OCI-LY7 (cell line): Measurements from ENCODE around the gene ALPL. TPM values are rescaled to one million over a fixed set of nuclear protein-coding genes. Genes with fewer than 3 reads are reported as not detected.

ENCODE experiments used
- BruUV-seq: library from RNA; stranded (reverse); fragments of 400-500 nt; replicated peaks from 2 replicates; lab custom pipeline; 2021; lab: Mats Ljungman, UMichigan
- CTCF ChIA-PET: fragments of 300-600 bp; sonication (Branson Sonifier 250); formaldehyde crosslinking; loops from one replicate; lab custom pipeline; 2022; ENCODE audit warnings: antibody characterized with exemption; ENCODE audit not compliant: unreplicated experiment; lab: Charles Lee
- POLR2A ChIA-PET: fragments of 300-600 bp; sonication (Branson Sonifier 250); formaldehyde crosslinking; loops from one replicate; lab custom pipeline; 2022; ENCODE audit warnings: antibody characterized with exemption; lab: Charles Lee
- DNase-seq: peaks from one replicate; pipeline ENCODE4 v3.0.0-alpha.2; 2015; ENCODE audit warnings: low spot score
- H2AFZ ChIP-seq: fragments of 200-600 bp; sonication (generic), shearing (Covaris generic); 2 replicates; pipeline ENCODE4 v1.6.1; 2014; ENCODE audit warnings: mild to moderate bottlenecking, antibody characterized with exemption, low read length, moderate library complexity
- H3K27ac ChIP-seq: fragments of 200-600 bp; sonication (generic); 2 replicates; pipeline ENCODE4 v1.5.1; 2014; ENCODE audit warnings: mixed run types, low read depth, mild to moderate bottlenecking, moderate library complexity, low read length, inconsistent platforms; ENCODE audit not compliant: poor library complexity, severe bottlenecking
- H3K36me3 ChIP-seq: fragments of 200-600 bp; sonication (generic); 2 replicates; pipeline ENCODE4 v1.6.1; 2014; ENCODE audit warnings: mild to moderate bottlenecking, antibody characterized with exemption, low read length, moderate library complexity, mixed read lengths; ENCODE audit not compliant: insufficient read depth
- H3K4me1 ChIP-seq: fragments of 200-600 bp; sonication (generic); 2 replicates; pipeline ENCODE4 v1.5.1; 2014; ENCODE audit warnings: mild to moderate bottlenecking, low read length; ENCODE audit not compliant: insufficient read depth, poor library complexity, severe bottlenecking
- H3K4me2 ChIP-seq: fragments of 200-600 bp; sonication (generic); 2 replicates; pipeline ENCODE4 v1.6.1; 2014; ENCODE audit warnings: mild to moderate bottlenecking, low read length
- H3K4me3 ChIP-seq: fragments of 200-600 bp; sonication (generic); 2 replicates; pipeline ENCODE4 v1.5.1; 2014; ENCODE audit warnings: mild to moderate bottlenecking, low read depth, low read length; ENCODE audit not compliant: poor library complexity, severe bottlenecking
- H3K79me2 ChIP-seq: fragments of 200-600 bp; sonication (generic); 2 replicates; pipeline ENCODE4 v1.6.1; 2016; ENCODE audit warnings: low read depth, mild to moderate bottlenecking, low read length, moderate library complexity, mixed read lengths; ENCODE audit not compliant: insufficient read depth
- H3K9me2 ChIP-seq: fragments of 200-600 bp; sonication (generic); 2 replicates; pipeline ENCODE4 v1.6.1; 2016; ENCODE audit warnings: mild to moderate bottlenecking, low read length, mixed read lengths; ENCODE audit not compliant: insufficient read depth
- H3K9me3 ChIP-seq: fragments of 200-600 bp; sonication (generic); 2 replicates; pipeline ENCODE4 v1.6.1; 2014; ENCODE audit warnings: mild to moderate bottlenecking, mixed run types, low read length, mixed read lengths
- H4K20me1 ChIP-seq: fragments of 200-600 bp; sonication (generic); 2 replicates; pipeline ENCODE4 v1.6.1; 2014; ENCODE audit warnings: mild to moderate bottlenecking, antibody characterized with exemption, low read length, moderate library complexity, mixed read lengths; ENCODE audit not compliant: insufficient read depth
- CTCF ChIP-seq: fragments of 200-600 bp; sonication (generic); conservative IDR thresholded peaks from 2 replicates; pipeline ENCODE4 v1.5.1; 2014; ENCODE audit warnings: mild to moderate bottlenecking, antibody characterized with exemption, low read length, moderate library complexity, mixed read lengths
- EZH2phosphoT487 ChIP-seq: fragments of 200-600 bp; sonication (generic); IDR thresholded peaks from 2 replicates; pipeline ENCODE4 v1.6.1; 2018; ENCODE audit warnings: low read depth, borderline replicate concordance, mild to moderate bottlenecking, mixed run types, antibody characterized with exemption, low read length, moderate library complexity, mixed read lengths
- intact Hi-C: fragments of 100-400 bp; cut with micrococcal nuclease; formaldehyde crosslinking; loops from one replicate; pipeline ENCODE4 v1.10.0; 2022; ENCODE audit not compliant: unreplicated experiment
- total RNA-seq, 2 experiments: library from RNA; depleted of rRNA in 1 of 2; stranded (reverse); fragments of >200 nt in 1 of 2; shearing (Covaris generic) in 1 of 2; gene quantifications; 2 replicates each; pipeline ENCODE4 v1.2.3, GENCODE V29; 2014 to 2022

The ALPL gene
- total RNA-seq, 2 experiments from 2014 or later: not detected

- no TSS peak for BruUV-seq
- Histone ChIP-seq H4K20me1 (no peaks in the 10 kb centered on the region), H3K36me3 (no peaks in the 10 kb centered on the region), H3K9me2 (no peaks in the 10 kb centered on the region), H3K4me3 (no peak overlapping the region), H2AFZ (no peak overlapping the region), H3K79me2 (no peaks in the 10 kb centered on the region), H3K27ac (no peak overlapping the region), H3K9me3 (no peaks in the 10 kb centered on the region), H3K4me2 (no peak overlapping the region), H3K4me1 (no peaks in the 10 kb centered on the region)
- ChIA-PET CTCF (no interaction called here), POLR2A (interaction anchor here (1.0 kb wide), 1 partner anchor 56 kb away, joined by 4 read pairs; no protein-coding TSS in a partner anchor)
- no peak for TF ChIP-seq EZH2phosphoT487
- TF ChIP-seq CTCF: no peak
- intact Hi-C loops: loop anchor here (10.0 kb wide), 3 partner anchors 68 to 338 kb away; partner anchors contain the start of gene ALPL
- no peak for DNase-seq
Observed at GRCh38 chr1:21572735-21573277, 63.6 kb downstream of the ALPL start.

GRCh38 chr1:21573475-21573874 is 64.3 kb downstream of the ALPL start:
- H4K20me1 ChIP-seq: no peaks in the 10 kb centered on the region
- DNase-seq: no peak
- no TSS peak for BruUV-seq
- no peaks in the 10 kb centered on the region for H3K9me2 ChIP-seq
- H3K4me2 ChIP-seq: no peak overlapping the region
- H3K4me3 ChIP-seq: no peak overlapping the region
- TF ChIP-seq EZH2phosphoT487: no peak
- no peak for TF ChIP-seq CTCF
- ChIA-PET CTCF (no interaction called here), POLR2A (interaction anchor here (1.0 kb wide), 1 partner anchor 56 kb away, joined by 4 read pairs; no protein-coding TSS in a partner anchor)
- no peaks in the 10 kb centered on the region for H3K36me3 ChIP-seq
- no peaks in the 10 kb centered on the region for H3K79me2 ChIP-seq
- intact Hi-C loops: loop anchor here (10.0 kb wide), 3 partner anchors 69 to 339 kb away; partner anchors contain the start of gene ALPL
- H3K4me1 ChIP-seq: no peaks in the 10 kb centered on the region
- H3K9me3 ChIP-seq: no peaks in the 10 kb centered on the region
- H2AFZ ChIP-seq: no peak overlapping the region
- H3K27ac ChIP-seq: no peak overlapping the region

GRCh38 chr1:21573971-21574465 is 64.8 kb downstream of the ALPL start:
- H3K79me2 ChIP-seq: no peaks in the 10 kb centered on the region
- H3K4me3 ChIP-seq: no peak overlapping the region
- no peaks in the 10 kb centered on the region for H3K9me2 ChIP-seq
- H3K4me2 ChIP-seq: no peak overlapping the region
- intact Hi-C loops: loop anchor here (10.0 kb wide), 3 partner anchors 69 to 339 kb away; partner anchors contain the start of gene ALPL
- no peak overlapping the region for H3K27ac ChIP-seq
- no peaks in the 10 kb centered on the region for H4K20me1 ChIP-seq
- H3K9me3 ChIP-seq: no peaks in the 10 kb centered on the region
- TF ChIP-seq CTCF: peak; percentile 81
- TF ChIP-seq EZH2phosphoT487: no peak
- no peaks in the 10 kb centered on the region for H3K36me3 ChIP-seq
- H3K4me1 ChIP-seq: no peaks in the 10 kb centered on the region
- no peak overlapping the region for H2AFZ ChIP-seq
- no TSS peak for BruUV-seq
- CTCF ChIA-PET: interaction anchor here (0.5 kb wide), 1 partner anchor 1027 kb away, joined by 3 read pairs; no protein-coding TSS in a partner anchor
- POLR2A ChIA-PET: no interaction called here
- DNase-seq: peak; percentile 67
